Activated T-cell treated with anti-CD3 and anti-CD28 coated beads, Interleukin-2, amount 50 U/mL, for 1 hour (primary cell): Measurements from ENCODE around the gene DHRS4.
"Not testable (repeated sequence)": the region's sequence is repeated elsewhere in the genome, so short reads cannot be mapped to it uniquely, and the experiment has no call there.

ENCODE experiments used
- DNase-seq: peaks from one replicate; pipeline ENCODE4 v3.0.0-alpha.2; 2020

The DHRS4 gene

GRCh38 chr14:23988607-23989363 lies 35.2 kb downstream of the DHRS4 start, which contains the start of gene DHRS4L2:
DHRS4L2 (plus strand) TSS chr14:23988929; CDS start chr14:23988948, 19 bp downstream.
- peak; percentile 79 for DNase-seq

- DNase-seq: not testable (repeated sequence)
These were observed 36.3 kb downstream of the DHRS4 start for GRCh38 chr14:23989734-23990445.

DNA sequence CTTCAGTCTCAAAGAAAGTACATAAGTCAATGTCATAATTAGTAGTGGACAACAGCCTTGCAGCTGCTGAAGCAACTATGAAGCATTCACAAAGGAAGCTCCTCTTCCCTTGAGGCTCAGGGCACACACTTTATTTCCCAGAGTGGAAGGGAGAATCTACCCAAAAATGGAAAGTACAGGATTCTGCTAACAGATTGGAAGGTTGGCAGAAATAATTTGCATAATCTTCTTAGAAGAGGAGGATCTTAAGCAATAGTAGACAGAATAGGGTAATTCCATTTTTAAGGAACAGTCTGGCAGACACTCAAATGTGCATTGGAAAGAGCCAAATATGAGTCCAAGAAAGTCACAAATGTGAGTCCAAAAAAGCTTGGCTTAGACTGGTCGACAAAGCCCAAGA lies 37.4 kb downstream of the DHRS4 start:
- DNase-seq: not testable (repeated sequence)

GRCh38 chr14:23993042-23993441 lies 39.5 kb downstream of the DHRS4 start:
- DNase-seq: not testable (repeated sequence)

- not testable (repeated sequence) for DNase-seq
These were observed 42.4 kb downstream of the DHRS4 start for GRCh38 chr14:23996009-23996408.

DNA sequence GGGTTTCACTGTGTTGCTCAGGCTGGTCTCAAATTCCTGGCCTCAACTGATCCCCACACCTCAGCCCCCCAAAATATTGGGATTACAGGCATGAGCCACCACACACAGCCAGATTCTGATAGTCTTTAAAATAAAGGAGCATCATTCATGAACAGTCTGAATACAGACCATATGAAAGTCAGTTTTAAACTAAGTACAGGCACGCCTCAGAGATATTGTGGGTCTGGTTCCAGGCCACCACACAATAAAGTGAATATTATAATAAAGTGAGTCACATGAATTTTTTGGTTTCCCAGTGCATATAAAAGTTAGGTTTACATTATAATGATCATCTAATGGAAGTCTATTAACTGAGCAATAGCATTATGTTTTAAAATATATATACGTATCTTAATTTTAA lies 43.3 kb downstream of the DHRS4 start:
- DNase-seq: not testable (repeated sequence)

GRCh38 chr14:23999640-24000039 lies 46.1 kb downstream of the DHRS4 start:
- not testable (repeated sequence) for DNase-seq

DNA sequence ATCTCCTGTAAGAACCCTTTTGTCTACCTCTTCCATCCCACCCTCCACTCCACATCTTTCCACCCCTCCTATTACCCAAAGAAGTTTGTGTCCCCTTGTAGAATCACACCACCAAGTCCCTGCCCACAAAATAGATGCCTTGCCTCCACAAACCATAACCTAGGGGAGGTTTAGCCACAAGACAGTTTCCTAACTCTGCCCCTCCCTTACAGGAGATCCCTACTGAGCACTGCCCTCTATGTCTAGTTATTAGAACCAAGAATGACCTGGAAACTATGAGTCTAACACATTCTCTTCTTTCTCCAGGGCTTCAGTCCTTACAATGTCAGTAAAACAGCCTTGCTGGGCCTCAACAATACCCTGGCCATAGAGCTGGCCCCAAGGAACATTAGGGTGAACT lies 47.5 kb downstream of the DHRS4 start:
- not testable (repeated sequence) for DNase-seq

DNA sequence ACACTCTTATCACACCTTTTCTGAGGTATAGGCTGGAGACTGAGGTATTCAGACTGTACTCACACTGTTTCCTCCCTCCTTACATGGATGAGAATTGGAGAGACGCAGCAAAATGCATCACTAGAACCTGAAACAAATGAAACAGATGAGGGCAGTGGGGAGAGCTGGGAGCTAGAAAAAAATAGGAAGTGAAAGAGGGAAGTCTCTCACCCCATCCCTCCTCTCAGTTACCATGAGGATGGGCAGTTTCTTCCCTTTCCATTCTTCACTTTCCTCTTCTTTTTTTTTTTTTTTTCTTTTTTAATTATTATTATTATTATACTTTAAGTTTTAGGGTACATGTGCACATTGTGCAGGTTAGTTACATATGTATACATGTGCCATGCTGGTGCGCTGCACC lies 48.1 kb downstream of the DHRS4 start:
- DNase-seq: not testable (repeated sequence)

DNA sequence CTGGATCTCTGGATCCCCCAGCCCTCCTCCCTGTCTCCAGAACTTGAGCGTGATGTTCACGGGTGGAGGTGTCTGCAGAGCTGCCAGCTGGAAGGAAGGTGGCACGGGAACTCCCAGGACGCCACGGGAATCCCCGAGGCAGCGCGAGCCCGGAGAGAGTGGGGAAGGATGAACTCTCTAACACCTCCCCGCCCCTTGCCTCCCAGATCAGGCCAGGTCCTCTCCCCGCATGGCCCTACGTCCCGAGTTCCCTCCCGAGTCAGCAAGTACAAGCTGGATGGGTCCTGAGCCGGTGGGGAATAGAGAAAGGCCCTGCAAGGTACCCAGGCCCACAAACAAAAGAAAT lies 52.9 kb downstream of the DHRS4 start:
- DNase-seq: not testable (repeated sequence)

GRCh38 chr14:24006817-24007652 lies 53.5 kb downstream of the DHRS4 start:
- DNase-seq: peak; percentile 78

DNA sequence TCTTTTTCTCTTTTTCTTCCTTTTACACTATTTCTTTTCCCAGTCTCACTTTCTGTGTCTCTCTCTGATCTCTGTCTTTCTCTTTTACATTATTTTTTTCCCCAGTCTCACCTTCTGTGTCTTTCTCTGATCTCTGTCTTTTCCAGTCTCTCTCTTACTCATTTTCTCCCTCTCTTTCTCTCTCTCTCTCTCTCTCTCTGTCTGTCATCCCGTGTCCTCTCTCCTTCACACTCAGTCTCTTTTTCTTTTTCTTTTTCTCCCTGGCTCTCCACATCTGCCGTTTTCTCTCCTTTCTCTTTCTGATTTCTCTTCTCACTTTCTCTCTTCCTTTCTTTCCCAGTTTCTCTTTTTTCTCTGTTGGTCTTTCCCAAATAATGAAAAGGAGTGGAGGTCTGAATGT lies 57.5 kb downstream of the DHRS4 start:
- no peak for DNase-seq

- not testable (repeated sequence) for DNase-seq
These were observed 59.2 kb downstream of the DHRS4 start for GRCh38 chr14:24012726-24013273.

DNA sequence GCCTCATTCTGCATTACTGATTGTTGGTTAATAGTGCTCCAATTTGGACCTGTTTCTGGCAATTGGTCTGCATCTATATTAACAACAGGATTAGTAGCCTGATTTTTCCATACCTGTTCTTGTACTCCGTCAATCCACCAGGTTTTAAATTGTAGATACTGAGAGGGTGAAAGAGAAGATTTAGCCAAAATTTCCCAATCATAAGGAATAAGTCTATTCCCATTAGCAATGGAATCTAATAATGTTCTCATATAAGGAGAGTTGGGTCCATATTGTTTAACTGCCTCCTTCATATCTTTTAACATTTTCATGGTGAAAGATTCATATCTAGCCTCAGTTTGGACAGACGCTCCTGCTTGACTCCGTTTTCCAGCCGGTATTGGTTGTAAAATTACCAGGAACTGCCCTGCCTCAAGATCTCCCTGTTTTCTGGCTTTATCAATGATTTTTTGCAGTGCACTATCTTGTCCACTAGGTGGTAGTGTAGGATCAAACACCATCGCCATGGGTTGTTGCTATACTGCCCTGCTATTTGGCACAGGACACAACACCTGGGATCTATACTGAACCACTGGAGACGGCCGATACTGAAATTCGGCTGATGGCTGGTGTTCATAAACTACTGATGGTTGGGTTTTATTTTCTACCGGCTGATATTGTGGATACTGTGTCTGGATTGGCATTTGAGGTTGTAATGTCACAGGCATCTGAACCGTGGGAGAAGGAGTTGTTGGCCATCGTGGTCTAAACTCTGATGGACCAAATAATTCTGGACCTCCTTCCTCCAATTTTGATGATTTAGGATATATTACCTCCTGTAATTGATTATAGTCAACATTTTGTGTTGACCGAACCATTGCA lies 60.3 kb downstream of the DHRS4 start:
- DNase-seq: peak; percentile 38

DNA sequence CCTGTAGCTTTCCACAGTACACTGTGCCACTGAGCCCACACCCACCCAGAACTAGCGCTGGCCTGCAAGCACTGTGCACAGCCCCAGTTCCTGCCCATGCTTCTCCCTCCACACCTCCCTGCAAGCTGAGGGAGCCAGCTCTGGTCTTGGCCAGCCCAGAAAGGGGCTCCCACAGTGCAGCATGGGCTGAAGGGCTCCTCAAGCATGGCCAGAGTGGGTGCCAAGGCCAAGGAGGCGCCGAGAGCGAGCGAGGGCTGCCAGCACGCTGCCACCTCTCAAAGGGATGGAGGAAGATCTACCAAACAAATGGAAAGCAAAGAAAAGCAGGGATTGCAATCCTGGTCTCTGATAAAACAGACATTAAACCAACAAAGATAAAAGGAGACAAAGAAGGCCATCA lies 62.2 kb downstream of the DHRS4 start:
- not testable (repeated sequence) for DNase-seq
